Smooth muscle cell (in vitro differentiated cells): ENCODE results near the gene COL4A1. TPM values are rescaled to one million over a fixed set of nuclear protein-coding genes. Genes with fewer than 3 reads are reported as not detected.

Source experiments
- DNase-seq: peaks from one replicate; lab custom pipeline; 2025; ENCODE audit not compliant: unreplicated experiment; lab: John Stamatoyannopoulos, UW
- H2AFZ ChIP-seq: fragments of 200-600 bp; sonication (generic); 2 replicates; pipeline ENCODE4 v1.6.0; 2016; ENCODE audit warnings: antibody characterized with exemption, low read depth, mild to moderate bottlenecking
- H3F3A ChIP-seq: fragments of 200-600 bp; sonication (generic); 2 replicates; pipeline ENCODE4 v1.6.0; 2017; ENCODE audit warnings: antibody characterized with exemption, low read depth
- H3K27ac ChIP-seq: fragments of 200-600 bp; sonication (generic); 2 replicates; pipeline ENCODE4 v1.5.1; 2016; ENCODE audit warnings: low read depth, mild to moderate bottlenecking
- H3K27me3 ChIP-seq: fragments of 200-600 bp; sonication (generic); 2 replicates; pipeline ENCODE4 v1.6.1; 2016; ENCODE audit warnings: low read depth, mild to moderate bottlenecking
- H3K36me3 ChIP-seq: fragments of 200-600 bp; sonication (generic); 2 replicates; pipeline ENCODE4 v1.5.1; 2016; ENCODE audit warnings: low read depth
- H3K4me1 ChIP-seq: fragments of 200-600 bp; sonication (generic); 2 replicates; pipeline ENCODE4 v1.5.1; 2016; ENCODE audit warnings: low read depth
- H3K4me2 ChIP-seq: fragments of 200-600 bp; sonication (generic); 2 replicates; pipeline ENCODE4 v1.6.0; 2016; ENCODE audit warnings: mild to moderate bottlenecking
- H3K4me3 ChIP-seq: fragments of 200-600 bp; sonication (generic); 2 replicates; pipeline ENCODE4 v1.5.1; 2016; ENCODE audit warnings: mild to moderate bottlenecking
- H3K79me2 ChIP-seq: fragments of 200-600 bp; sonication (generic); 2 replicates; pipeline ENCODE4 v1.6.0; 2016; ENCODE audit warnings: low read depth, mild to moderate bottlenecking
- H3K9ac ChIP-seq: fragments of 200-600 bp; sonication (generic); 2 replicates; pipeline ENCODE4 v1.6.0; 2016; ENCODE audit warnings: low read depth
- H3K9me3 ChIP-seq: fragments of 200-600 bp; sonication (generic); replicated peaks from 2 replicates; pipeline ENCODE4 v1.5.1; 2016; ENCODE audit warnings: low read depth
- H4K20me1 ChIP-seq: fragments of 200-600 bp; sonication (generic); 2 replicates; pipeline ENCODE4 v1.6.0; 2016; ENCODE audit warnings: low read depth
- WGBS: methylation state at CpG from one replicate; pipeline ENCODE4 v1.1.7; 2016; ENCODE audit warnings: low lambda C conversion rate; 5-methylcytosine and 5-hydroxymethylcytosine counted together
- polyA plus RNA-seq: library from polyadenylated mRNA; unstranded; fragments of >200 nt; fragmentation: Nextera tagmentation; extraction: Ambion mirVana; gene quantifications from 2 replicates; pipeline ENCODE4 v1.2.1, GENCODE V29; 2016
- total RNA-seq: library from RNA; depleted of rRNA; stranded (reverse); fragments of >200 nt; gene quantifications from 2 replicates; pipeline ENCODE4 v1.2.3, GENCODE V29; 2014
- TF ChIP-seq, protein P1 (sequence below): fragments of 200-600 bp; sonication (generic); IDR thresholded peaks from 2 replicates; pipeline ENCODE4 v1.5.1; 2017; ENCODE audit warnings: borderline replicate concordance, mild to moderate bottlenecking, antibody characterized with exemption; ENCODE audit not compliant: insufficient read depth, poor library complexity, severe bottlenecking

Gene COL4A1
- total and polyA plus RNA-seq, 2 experiments from 2014 or later: 2,409 to 4,372 TPM

DNA sequence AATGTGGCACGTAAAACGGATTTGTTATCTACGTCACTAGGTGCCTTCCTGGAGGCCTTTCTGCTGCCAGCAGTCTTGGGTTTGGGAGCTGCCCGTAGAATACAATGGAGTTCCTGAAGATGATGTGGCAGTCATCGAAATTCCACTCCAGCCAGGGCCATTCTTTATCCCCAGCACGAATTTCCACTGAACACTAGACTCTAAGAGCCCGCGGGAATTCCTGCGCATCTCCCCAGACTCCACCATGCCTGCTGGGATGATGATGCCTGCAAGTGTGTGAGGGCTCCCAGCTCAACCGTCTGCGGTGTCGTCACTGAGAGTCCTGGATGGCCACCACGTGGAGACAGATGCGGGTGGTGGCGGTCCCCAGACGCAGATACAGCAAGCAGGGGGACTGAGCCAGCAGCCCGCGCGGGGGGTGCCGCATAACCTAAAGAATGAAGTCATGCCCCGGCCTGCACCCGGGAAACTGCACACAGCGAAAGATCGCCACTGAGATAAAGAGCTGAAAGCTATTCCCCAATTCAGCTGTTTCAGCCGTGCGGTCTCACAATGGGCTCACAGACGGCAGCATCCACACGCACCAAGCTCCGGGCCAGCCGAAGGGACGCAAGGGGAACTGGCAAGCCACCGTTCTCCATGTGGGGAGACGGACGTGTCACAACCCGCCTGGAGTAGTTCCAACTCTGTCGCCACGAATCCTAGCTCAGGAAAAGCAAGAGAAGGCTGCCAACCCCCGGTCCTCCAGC is 41.1 kb downstream of the COL4A1 start:
- DNase-seq: no peak
- H3K4me3 ChIP-seq: no peak overlapping the region
- H3K27ac ChIP-seq: peak overlapping the region; percentile 36

GRCh38 chr13:110265341-110265681 is 41.6 kb downstream of the COL4A1 start:
- Histone ChIP-seq H3K36me3 (no peaks in the 10 kb centered on the region), H3K9ac (no peak overlapping the region), H3K4me2 (no peak overlapping the region), H3K9me3 (no peaks in the 10 kb centered on the region), H3K79me2 (peaks cover 97% of the 10 kb centered on the region), H3K27ac (peak overlapping the region; percentile 36), H3F3A (peaks cover 69% of the 10 kb centered on the region), H4K20me1 (peaks cover 100% of the 10 kb centered on the region), H3K27me3 (no peaks in the 10 kb centered on the region), H3K4me1 (peaks cover 75% of the 10 kb centered on the region), H3K4me3 (no peak overlapping the region), H2AFZ (no peak overlapping the region)
- 60% methylated on average over 6 of the region's 6 CpGs for WGBS
- no peak for DNase-seq
- TF ChIP-seq, protein P1, sequence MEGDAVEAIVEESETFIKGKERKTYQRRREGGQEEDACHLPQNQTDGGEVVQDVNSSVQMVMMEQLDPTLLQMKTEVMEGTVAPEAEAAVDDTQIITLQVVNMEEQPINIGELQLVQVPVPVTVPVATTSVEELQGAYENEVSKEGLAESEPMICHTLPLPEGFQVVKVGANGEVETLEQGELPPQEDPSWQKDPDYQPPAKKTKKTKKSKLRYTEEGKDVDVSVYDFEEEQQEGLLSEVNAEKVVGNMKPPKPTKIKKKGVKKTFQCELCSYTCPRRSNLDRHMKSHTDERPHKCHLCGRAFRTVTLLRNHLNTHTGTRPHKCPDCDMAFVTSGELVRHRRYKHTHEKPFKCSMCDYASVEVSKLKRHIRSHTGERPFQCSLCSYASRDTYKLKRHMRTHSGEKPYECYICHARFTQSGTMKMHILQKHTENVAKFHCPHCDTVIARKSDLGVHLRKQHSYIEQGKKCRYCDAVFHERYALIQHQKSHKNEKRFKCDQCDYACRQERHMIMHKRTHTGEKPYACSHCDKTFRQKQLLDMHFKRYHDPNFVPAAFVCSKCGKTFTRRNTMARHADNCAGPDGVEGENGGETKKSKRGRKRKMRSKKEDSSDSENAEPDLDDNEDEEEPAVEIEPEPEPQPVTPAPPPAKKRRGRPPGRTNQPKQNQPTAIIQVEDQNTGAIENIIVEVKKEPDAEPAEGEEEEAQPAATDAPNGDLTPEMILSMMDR: no peak

More for the DNA sequence above, 41.1 kb downstream of the COL4A1 start:
- H3K27me3 ChIP-seq: no peaks in the 10 kb centered on the region
- H4K20me1 ChIP-seq: peaks cover 100% of the 10 kb centered on the region
- H3K9me3 ChIP-seq: no peaks in the 10 kb centered on the region
- 67% methylated on average over 38 of the region's 38 CpGs for WGBS
- H3K4me2 ChIP-seq: peak overlapping the region; percentile 50
- peaks cover 70% of the 10 kb centered on the region for H3F3A ChIP-seq
- TF ChIP-seq, protein P1: no peak
- H3K9ac ChIP-seq: no peak overlapping the region
- peaks cover 99% of the 10 kb centered on the region for H3K79me2 ChIP-seq
- peaks cover 75% of the 10 kb centered on the region for H3K4me1 ChIP-seq
- no peaks in the 10 kb centered on the region for H3K36me3 ChIP-seq
- no peak overlapping the region for H2AFZ ChIP-seq

DNA sequence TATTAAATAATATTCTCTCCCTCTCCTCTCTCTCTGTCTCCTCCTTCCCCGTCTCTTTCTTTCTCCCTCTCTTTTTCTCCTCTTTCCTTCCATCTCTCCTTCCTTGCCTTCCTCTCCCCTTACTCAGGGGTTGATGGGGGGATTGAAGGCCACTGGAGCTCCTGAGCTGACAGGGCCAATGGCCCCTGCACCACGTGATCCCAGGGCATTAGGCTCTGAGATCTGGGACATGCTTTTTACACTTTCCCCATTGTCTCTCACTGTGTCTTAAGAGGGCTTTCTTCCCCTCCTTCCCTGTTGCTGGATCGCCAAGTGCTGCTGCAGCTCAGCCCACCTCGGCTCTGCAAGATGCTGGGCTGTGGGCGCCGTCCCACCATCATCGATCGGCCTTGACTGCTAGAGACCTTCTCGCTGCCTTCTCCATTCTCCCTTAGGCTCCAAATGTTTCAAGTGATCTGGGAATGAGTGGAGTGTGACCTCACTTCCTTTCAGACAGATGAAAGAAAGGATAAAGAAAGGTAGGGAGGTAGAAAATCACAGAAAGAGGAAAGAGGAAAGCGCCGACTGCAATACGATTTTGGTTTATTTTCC is 42.2 kb downstream of the COL4A1 start:
- Histone ChIP-seq H3K4me3 (no peak overlapping the region), H3K9me3 (no peaks in the 10 kb centered on the region), H3K36me3 (no peaks in the 10 kb centered on the region), H3F3A (peaks cover 70% of the 10 kb centered on the region), H3K27me3 (no peaks in the 10 kb centered on the region), H4K20me1 (peaks cover 100% of the 10 kb centered on the region), H3K9ac (no peak overlapping the region), H3K4me2 (peak overlapping the region; percentile 44), H3K4me1 (peaks cover 76% of the 10 kb centered on the region), H3K27ac (peak overlapping the region; percentile 36), H2AFZ (no peak overlapping the region), H3K79me2 (peaks cover 97% of the 10 kb centered on the region)
- no peak for DNase-seq
- TF ChIP-seq, protein P1: no peak
- 87% methylated on average over 12 of the region's 12 CpGs for WGBS
